ENCODE results near the gene GNAL.

- TF ChIP-seq, protein P1, sequence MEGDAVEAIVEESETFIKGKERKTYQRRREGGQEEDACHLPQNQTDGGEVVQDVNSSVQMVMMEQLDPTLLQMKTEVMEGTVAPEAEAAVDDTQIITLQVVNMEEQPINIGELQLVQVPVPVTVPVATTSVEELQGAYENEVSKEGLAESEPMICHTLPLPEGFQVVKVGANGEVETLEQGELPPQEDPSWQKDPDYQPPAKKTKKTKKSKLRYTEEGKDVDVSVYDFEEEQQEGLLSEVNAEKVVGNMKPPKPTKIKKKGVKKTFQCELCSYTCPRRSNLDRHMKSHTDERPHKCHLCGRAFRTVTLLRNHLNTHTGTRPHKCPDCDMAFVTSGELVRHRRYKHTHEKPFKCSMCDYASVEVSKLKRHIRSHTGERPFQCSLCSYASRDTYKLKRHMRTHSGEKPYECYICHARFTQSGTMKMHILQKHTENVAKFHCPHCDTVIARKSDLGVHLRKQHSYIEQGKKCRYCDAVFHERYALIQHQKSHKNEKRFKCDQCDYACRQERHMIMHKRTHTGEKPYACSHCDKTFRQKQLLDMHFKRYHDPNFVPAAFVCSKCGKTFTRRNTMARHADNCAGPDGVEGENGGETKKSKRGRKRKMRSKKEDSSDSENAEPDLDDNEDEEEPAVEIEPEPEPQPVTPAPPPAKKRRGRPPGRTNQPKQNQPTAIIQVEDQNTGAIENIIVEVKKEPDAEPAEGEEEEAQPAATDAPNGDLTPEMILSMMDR (IDR thresholded peaks at IDR 0.05), result no peak
- no peak for TF ChIP-seq POLR2A (IDR thresholded peaks at IDR 0.05)
- no peak for TF ChIP-seq EP300 (IDR thresholded peaks at IDR 0.05)
Measured at GRCh38 chr18:11728249-11728648, 39.2 kb downstream of the GNAL start.
